Peyer's patch (tissue), 4 donors: ENCODE measurements around the gene HYAL1. TPM values are rescaled to one million over a fixed set of nuclear protein-coding genes. Genes with fewer than 3 reads are reported as not detected.
A peak's percentile ranks its signal among the peaks of the same experiment; 100 is the strongest.

Experiments used
- DNase-seq, 3 donors: peaks; one replicate each; pipeline ENCODE4 v3.0.0-alpha.2; 2017 to 2019
- H3K27ac ChIP-seq, 4 donors: fragments of 200-600 bp; sonication (generic); one replicate each; pipeline ENCODE4 v1.5.1; 2016 to 2019
- H3K27me3 ChIP-seq, 2 donors: fragments of 200-600 bp; sonication (generic); one replicate each; pipeline ENCODE4 v1.5.1; 2019
- H3K36me3 ChIP-seq, 3 donors: fragments of 200-600 bp; sonication (generic); one replicate each; pipeline ENCODE4 v1.5.1; 2016 to 2019
- H3K4me1 ChIP-seq, 4 donors: fragments of 200-600 bp; sonication (generic); one replicate each; pipeline ENCODE4 v1.5.1; 2016 to 2019
- H3K4me3 ChIP-seq, 4 donors: fragments of 200-600 bp; sonication (generic); 1 replicate in 3 of 4; 2 replicates in 1 of 4; pipeline ENCODE4 v1.5.1; 2016 to 2019; ENCODE audit warnings: mild to moderate bottlenecking in 1 of 4
- H3K9me3 ChIP-seq, 4 donors: fragments of 200-600 bp; sonication (generic); one replicate each; pipeline ENCODE4 v1.5.1; 2016 to 2019; ENCODE audit warnings: mild to moderate bottlenecking in 1 of 4
- CTCF ChIP-seq, 6 experiments: fragments of 450-650 bp in 4 of 6; fragments of 200-600 bp in 2 of 6; sonication (generic) in 1 of 6; IDR thresholded peaks; one replicate each; pipeline ENCODE4 v1.5.1; 2017 to 2019; ENCODE audit warnings: antibody characterized with exemption in 6 of 6, mild to moderate bottlenecking in 3 of 6, moderate library complexity in 1 of 6
- POLR2A ChIP-seq, 2 donors: fragments of 450-650 bp; IDR thresholded peaks; one replicate each; pipeline ENCODE4 v1.5.1; 2017; ENCODE audit warnings: antibody characterized with exemption in 2 of 2, mild to moderate bottlenecking in 2 of 2, moderate library complexity in 2 of 2
- total RNA-seq, 4 donors: library from RNA; depleted of rRNA; stranded (reverse); fragments of >200 nt; gene quantifications; one replicate each; pipeline ENCODE4 v1.1.0, GENCODE V29; 2016

The HYAL1 gene
- total RNA-seq, 4 donors from 2014 or later = 1.2 to 5.1 (median 4.6) TPM

- Histone ChIP-seq H3K27me3 (no peaks in the 10 kb centered on the region), H3K36me3 (peaks cover 0 to 31% (median 0%) of the 10 kb centered on the region in 3 donors), H3K4me3 (no peak overlapping the region), H3K4me1 (peaks cover 0 to 52% (median 25%) of the 10 kb centered on the region in 4 donors), H3K27ac (no peak overlapping the region), H3K9me3 (no peaks in the 10 kb centered on the region)
- TF ChIP-seq POLR2A (IDR thresholded peaks at IDR 0.05) (no peak), CTCF (IDR thresholded peaks at IDR 0.05) (no peak)
- DNase-seq = no peak
Observed at GRCh38 chr3:50331364-50331907, 28.1 kb upstream of the HYAL1 start.

DNA sequence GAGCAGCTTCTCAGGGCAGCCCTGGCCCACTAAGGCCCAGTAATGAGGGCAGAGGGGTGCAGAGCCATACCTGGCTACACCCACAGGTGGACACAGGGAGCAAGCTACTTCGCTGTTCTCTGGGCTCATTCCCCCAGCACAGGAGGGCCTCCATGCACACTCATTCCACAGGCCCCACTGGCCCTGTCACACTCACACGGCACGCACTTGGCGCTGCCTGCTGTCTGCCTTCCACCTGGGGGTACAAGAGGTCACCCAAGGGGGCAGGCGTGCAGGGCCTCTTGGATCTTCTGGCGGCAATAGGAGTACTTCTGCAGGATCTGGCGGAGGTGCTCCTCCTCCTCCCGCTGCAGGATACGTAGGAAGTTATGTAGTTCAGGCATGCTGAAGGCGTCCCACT lies 27.0 kb upstream of the HYAL1 start:
- Histone ChIP-seq H3K36me3 (peaks cover 0 to 39% (median 0%) of the 10 kb centered on the region in 3 donors), H3K4me1 (peaks cover 0 to 41% (median 18%) of the 10 kb centered on the region in 4 donors), H3K27me3 (no peaks in the 10 kb centered on the region), H3K27ac (peak overlapping the region in 1 of 4 donors; percentile 8), H3K9me3 (no peaks in the 10 kb centered on the region), H3K4me3 (no peak overlapping the region)
- no peak for DNase-seq
- TF ChIP-seq POLR2A (IDR thresholded peaks at IDR 0.05) (no peak), CTCF (IDR thresholded peaks at IDR 0.05) (no peak)

DNA sequence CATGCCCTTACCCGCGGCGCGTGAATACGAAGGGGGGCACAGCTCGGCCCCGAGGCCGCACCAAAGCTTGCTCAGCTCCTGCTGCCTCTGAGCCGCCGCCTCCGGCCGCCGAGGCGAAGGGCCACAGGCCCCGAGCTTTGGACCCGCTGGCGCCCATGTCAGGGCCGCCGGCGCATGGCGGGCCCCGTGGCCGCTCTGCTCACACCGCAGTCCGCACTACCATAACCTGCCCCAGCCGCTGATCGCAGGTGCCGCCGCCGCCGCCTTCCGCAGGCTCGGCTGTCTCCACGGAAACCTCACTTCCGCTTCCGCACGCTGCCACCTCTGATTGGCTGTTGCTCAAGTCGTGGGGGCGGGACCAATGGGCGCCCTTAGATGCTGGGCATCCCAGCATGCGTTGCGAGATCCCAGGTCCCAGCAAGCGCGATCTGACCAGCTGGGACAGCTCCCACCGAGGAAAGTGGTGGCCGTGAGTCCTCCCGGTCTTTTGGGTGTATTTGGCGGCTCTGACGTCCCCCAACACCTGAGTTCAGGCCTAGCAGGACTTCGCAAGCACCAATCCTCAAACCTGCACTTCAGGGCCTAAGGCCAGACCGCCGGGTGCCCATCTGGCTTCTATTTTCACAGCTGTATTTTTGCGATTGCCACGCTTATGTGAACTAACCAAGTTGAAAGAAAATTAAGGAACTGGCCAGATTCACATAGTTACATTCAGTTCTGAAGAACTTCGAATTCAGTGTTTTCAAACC lies 24.7 kb upstream of the HYAL1 start, which contains the start of gene TUSC2:
TSS of gene TUSC2 (minus strand) at position 281 of the 749 bp plus-strand sequence. CDS start at position 157, 124 bp downstream.
- H3K27me3 ChIP-seq = no peaks in the 10 kb centered on the region
- peak within 1 kb of the TSS; percentile 69 to 99 (median 87) for H3K4me3 ChIP-seq
- peaks cover 0 to 42% (median 0%) of the 10 kb centered on the region in 3 donors for H3K36me3 ChIP-seq
- DNase-seq = peak; percentile 98 to 99 (median 99)
- H3K4me1 ChIP-seq = peaks cover 0 to 29% (median 13%) of the 10 kb centered on the region in 4 donors
- H3K9me3 ChIP-seq = no peaks in the 10 kb centered on the region
- H3K27ac ChIP-seq = peak within 1 kb of the TSS; percentile 74 to 93 (median 81)
- peak; percentile 69 to 81 for TF ChIP-seq POLR2A (IDR thresholded peaks at IDR 0.05)
- no peak for TF ChIP-seq CTCF (IDR thresholded peaks at IDR 0.05)

- TF ChIP-seq POLR2A (IDR thresholded peaks at IDR 0.05) = no peak
- no peak for TF ChIP-seq CTCF (IDR thresholded peaks at IDR 0.05)
- H3K27ac ChIP-seq = peak overlapping the region in 2 of 4 donors; percentile 74 to 93
- no peak for DNase-seq
- no peaks in the 10 kb centered on the region for H3K27me3 ChIP-seq
- H3K4me3 ChIP-seq = peak overlapping the region; percentile 69 to 99 (median 87)
- peaks cover 0 to 40% (median 0%) of the 10 kb centered on the region in 3 donors for H3K36me3 ChIP-seq
- peaks cover 4 to 33% (median 14%) of the 10 kb centered on the region in 4 donors for H3K4me1 ChIP-seq
- H3K9me3 ChIP-seq = no peaks in the 10 kb centered on the region
Observed at GRCh38 chr3:50327129-50327528, 23.8 kb upstream of the HYAL1 start.

DNA sequence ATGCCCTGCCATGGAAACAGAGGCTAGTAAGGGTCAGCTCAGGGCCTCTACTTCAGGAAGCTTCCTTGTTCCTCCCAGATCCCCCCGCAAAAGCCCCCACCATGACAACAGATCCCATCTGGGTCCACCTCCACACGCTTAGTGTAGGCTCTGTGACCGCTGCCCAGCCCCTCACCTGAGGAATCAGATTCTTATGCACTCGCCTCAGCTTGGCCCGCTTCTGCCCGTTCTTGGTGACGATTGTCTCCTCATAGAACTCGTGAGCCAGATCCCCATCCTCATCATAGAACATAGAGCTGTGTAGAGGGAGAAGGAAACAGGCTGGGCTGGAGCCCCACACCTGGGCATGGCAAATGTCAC lies 22.8 kb upstream of the HYAL1 start:
- Histone ChIP-seq H3K36me3 (peaks cover 0 to 31% (median 0%) of the 10 kb centered on the region in 3 donors), H3K4me3 (no peak overlapping the region), H3K9me3 (no peaks in the 10 kb centered on the region), H3K27ac (no peak overlapping the region), H3K4me1 (peaks cover 4 to 37% (median 18%) of the 10 kb centered on the region in 4 donors), H3K27me3 (no peaks in the 10 kb centered on the region)
- no peak for DNase-seq
- TF ChIP-seq CTCF (IDR thresholded peaks at IDR 0.05) = no peak
